MCF 10A (cell line): ENCODE measurements around the gene MIPOL1. TPM values are rescaled to one million over a fixed set of nuclear protein-coding genes. Genes with fewer than 3 reads are reported as not detected.

Source experiments
- Bru-seq: library from RNA; stranded (reverse); fragments of 400-500 nt; gene quantifications from one replicate; lab custom pipeline; 2021; lab: Mats Ljungman, UMichigan
- BruChase-seq, 2 experiments: library from RNA; stranded (reverse); fragments of 400-500 nt; gene quantifications; one replicate each; lab custom pipeline; 2021; lab: Mats Ljungman, UMichigan
- BruUV-seq: library from RNA; stranded (reverse); fragments of 400-500 nt; replicated peaks from 2 replicates; lab custom pipeline; 2021; lab: Mats Ljungman, UMichigan
- CTCF ChIA-PET: fragments of 300-600 bp; sonication (Branson Sonifier 250); formaldehyde crosslinking; extraction: SDS; loops from one replicate; lab custom pipeline; 2021; ENCODE audit warnings: antibody characterized with exemption, inconsistent platforms; lab: Yijun Ruan, JAX
- POLR2A ChIA-PET: fragments of 300-600, 350-650 bp; sonication (Branson Sonifier 250); formaldehyde crosslinking; extraction: SDS; loops from one replicate; lab custom pipeline; 2020; ENCODE audit warnings: antibody characterized with exemption, inconsistent platforms; lab: Yijun Ruan, JAX
- DNase-seq: peaks from one replicate; pipeline ENCODE4 v3.0.0-alpha.2; 2018; ENCODE audit not compliant: unreplicated experiment
- H3K27ac Mint-ChIP-seq: one replicate; pipeline ENCODE4 v1.8.0; 2022; ENCODE audit warnings: mild to moderate bottlenecking, low read depth, mixed read lengths; ENCODE audit not compliant: unreplicated experiment
- H3K27me3 Mint-ChIP-seq: one replicate; pipeline ENCODE4 v1.8.0; 2022; ENCODE audit warnings: mixed read lengths; ENCODE audit not compliant: insufficient read depth, unreplicated experiment
- H3K36me3 Mint-ChIP-seq: one replicate; pipeline ENCODE4 v1.8.0; 2022; ENCODE audit warnings: mild to moderate bottlenecking, moderate library complexity, mixed read lengths; ENCODE audit not compliant: insufficient read depth, unreplicated experiment
- H3K4me1 Mint-ChIP-seq: one replicate; pipeline ENCODE4 v1.8.0; 2022; ENCODE audit warnings: mixed read lengths; ENCODE audit not compliant: insufficient read depth, unreplicated experiment
- H3K4me3 Mint-ChIP-seq: one replicate; pipeline ENCODE4 v1.8.0; 2022; ENCODE audit warnings: mild to moderate bottlenecking, moderate library complexity, mixed read lengths; ENCODE audit not compliant: unreplicated experiment
- H3K9me3 Mint-ChIP-seq: one replicate; pipeline ENCODE4 v1.8.0; 2022; ENCODE audit warnings: mixed read lengths; ENCODE audit not compliant: unreplicated experiment
- CTCF ChIP-seq: fragments of 200-600 bp; IDR thresholded peaks from one replicate; pipeline ENCODE4 v1.8.0; 2022; ENCODE audit warnings: antibody characterized with exemption, mild to moderate bottlenecking; ENCODE audit not compliant: unreplicated experiment
- intact Hi-C: fragments of 100-400 bp; cut with micrococcal nuclease; formaldehyde crosslinking; loops from 2 replicates; pipeline ENCODE4 v1.14.1; 2022
- long read RNA-seq: library from polyadenylated mRNA; stranded (forward); transcript quantifications from one replicate; pipeline ENCODE4 v2.0.0, GENCODE V29; 2022
- total RNA-seq: library from RNA; stranded (reverse); gene quantifications from 2 replicates; pipeline ENCODE4 v1.2.3, GENCODE V29; 2022

Gene MIPOL1, protein sequence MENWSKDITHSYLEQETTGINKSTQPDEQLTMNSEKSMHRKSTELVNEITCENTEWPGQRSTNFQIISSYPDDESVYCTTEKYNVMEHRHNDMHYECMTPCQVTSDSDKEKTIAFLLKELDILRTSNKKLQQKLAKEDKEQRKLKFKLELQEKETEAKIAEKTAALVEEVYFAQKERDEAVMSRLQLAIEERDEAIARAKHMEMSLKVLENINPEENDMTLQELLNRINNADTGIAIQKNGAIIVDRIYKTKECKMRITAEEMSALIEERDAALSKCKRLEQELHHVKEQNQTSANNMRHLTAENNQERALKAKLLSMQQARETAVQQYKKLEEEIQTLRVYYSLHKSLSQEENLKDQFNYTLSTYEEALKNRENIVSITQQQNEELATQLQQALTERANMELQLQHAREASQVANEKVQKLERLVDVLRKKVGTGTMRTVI
- total RNA-seq (16.0 and 16.3 TPM in 2 replicates), Bru-seq, nascent RNA (percentile 63 among the genes with signal in this experiment), BruChase-seq, experiment 1, labeled RNA remaining after a 6-hour chase (percentile 51 among the genes with signal in this experiment), BruChase-seq, experiment 2, labeled RNA remaining after a 2-hour chase (percentile 60 among the genes with signal in this experiment)
- long read RNA-seq, full-length matches to known transcripts, result 1 of 34 reads
- long read RNA-seq, partial matches to known transcripts, result 1 of 34 reads
- long read RNA-seq, other reads (novel, unspliced or antisense), result 32 of 34 reads

GRCh38 chr14:37197421-37198272, at the start of gene MIPOL1:
MIPOL1 (plus strand) TSS chr14:37197937; CDS start chr14:37247889, 49,952 bp downstream.
- CTCF ChIA-PET, result interaction anchor here (0.6 to 1.5 kb wide), 10 partner anchors 9 to 839 kb away, joined by 3 to 7 read pairs (median 4); no protein-coding TSS in a partner anchor
- peaks cover 6% of the 10 kb centered on the region for H3K36me3 Mint-ChIP-seq
- H3K4me1 Mint-ChIP-seq, result peaks cover 10% of the 10 kb centered on the region
- H3K27ac Mint-ChIP-seq, result peak within 1 kb of the TSS; percentile 99
- peak; percentile 85 for DNase-seq
- no peaks in the 10 kb centered on the region for H3K9me3 Mint-ChIP-seq
- no TSS peak for BruUV-seq
- POLR2A ChIA-PET, result interaction anchor here (0.6 to 4.8 kb wide), 15 partner anchors 11 to 1560 kb away, joined by 3 to 44 read pairs (median 3); partner anchors contain the start of genes FOXA1, PAX9 and SLC25A21
- no peaks in the 10 kb centered on the region for H3K27me3 Mint-ChIP-seq
- intact Hi-C loops, result loop anchor here (1.0 kb wide), 1 partner anchor 25 kb away; the partner anchor contains the start of gene SLC25A21
- no peak for TF ChIP-seq CTCF
- peak within 1 kb of the TSS; percentile 95 for H3K4me3 Mint-ChIP-seq

DNA sequence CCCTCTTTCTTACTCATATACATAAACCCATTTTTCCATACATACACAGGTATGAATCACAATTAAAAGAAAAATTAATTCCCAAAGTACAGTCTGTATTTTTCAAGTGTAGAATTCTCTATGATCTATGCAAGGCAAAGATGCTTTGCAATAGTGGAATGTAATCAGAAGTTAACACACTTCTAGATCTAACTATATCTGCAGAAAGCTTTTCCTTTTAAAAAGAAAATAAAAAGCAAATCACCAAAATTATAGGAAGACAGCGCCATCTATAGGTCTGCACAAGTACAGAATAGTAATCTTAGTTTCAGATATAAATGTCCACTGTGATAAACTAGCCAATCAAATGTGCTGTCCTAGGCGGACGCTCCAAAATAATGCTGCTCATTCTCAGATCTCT, 47.3 kb upstream of the MIPOL1 start:
- peak; percentile 54 for TF ChIP-seq CTCF
- BruUV-seq, result no TSS peak
- Mint-ChIP-seq H3K4me3 (no peak overlapping the region), H3K4me1 (peaks cover 14% of the 10 kb centered on the region), H3K9me3 (no peaks in the 10 kb centered on the region), H3K27ac (peak overlapping the region; percentile 16), H3K36me3 (no peaks in the 10 kb centered on the region), H3K27me3 (no peaks in the 10 kb centered on the region)
- intact Hi-C loops, result loop anchor here (1.0 to 2.0 kb wide), 5 partner anchors 34 to 1271 kb away; no protein-coding TSS in a partner anchor
- CTCF ChIA-PET, result interaction anchor here (0.5 to 7.7 kb wide), 57 partner anchors 8 to 1267 kb away, joined by 3 to 119 read pairs (median 4); partner anchors contain the start of genes PAX9 and PTCSC3
- peak; percentile 63 for DNase-seq
- POLR2A ChIA-PET, result interaction anchor here (1.2 to 1.8 kb wide), 4 partner anchors 10 to 597 kb away, joined by 3 to 9 read pairs (median 6); no protein-coding TSS in a partner anchor

- DNase-seq, result no peak
- intact Hi-C loops, result no loop called here
- no TSS peak for BruUV-seq
- H3K4me3 Mint-ChIP-seq, result no peak overlapping the region
- H3K27me3 Mint-ChIP-seq, result no peaks in the 10 kb centered on the region
- H3K4me1 Mint-ChIP-seq, result peaks cover 12% of the 10 kb centered on the region
- no peaks in the 10 kb centered on the region for H3K9me3 Mint-ChIP-seq
- ChIA-PET POLR2A (interaction anchor here (0.5 to 0.6 kb wide), 2 partner anchors 48 to 240 kb away, joined by 3 read pairs; no protein-coding TSS in a partner anchor), CTCF (interaction anchor here (0.5 to 7.7 kb wide), 8 partner anchors 36 to 1081 kb away, joined by 3 to 119 read pairs (median 5); no protein-coding TSS in a partner anchor)
- H3K27ac Mint-ChIP-seq, result no peak overlapping the region
- H3K36me3 Mint-ChIP-seq, result no peaks in the 10 kb centered on the region
- TF ChIP-seq CTCF, result no peak
Measured at GRCh38 chr14:37153005-37153404, 44.7 kb upstream of the MIPOL1 start.
